HEK293T (cell line): ENCODE results near the gene MORC1.
"Not testable (repeated sequence)": the region's sequence is repeated elsewhere in the genome, so short reads cannot be mapped to it uniquely, and the experiment has no call there.

Source experiments
- CTCF ChIA-PET: fragments of 350-600 bp; formaldehyde crosslinking; extraction: SDS; loops from one replicate; lab custom pipeline; 2021; ENCODE audit warnings: antibody characterized with exemption, inconsistent platforms; lab: Yijun Ruan, JAX
- POLR2A ChIA-PET: fragments of 350-600 bp; formaldehyde crosslinking; extraction: SDS; loops from one replicate; lab custom pipeline; 2020; ENCODE audit warnings: antibody characterized with exemption, inconsistent platforms; lab: Yijun Ruan, JAX
- DNase-seq: peaks from one replicate; pipeline ENCODE4 v3.0.0; 2012; ENCODE audit warnings: mixed read lengths; ENCODE audit errors: extremely low spot score
- ARNT ChIP-seq: fragments of 450-650 bp; IDR thresholded peaks from 2 replicates; pipeline ENCODE4 v1.6.1; 2017; ENCODE audit warnings: mild to moderate bottlenecking
- BHLHE40 ChIP-seq: fragments of 450-650 bp; IDR thresholded peaks from 2 replicates; pipeline ENCODE4 v1.6.1; 2016; ENCODE audit warnings: mild to moderate bottlenecking, moderate library complexity, borderline replicate concordance
- CTBP1 ChIP-seq: fragments of 450-650 bp; IDR thresholded peaks from 2 replicates; pipeline ENCODE4 v1.6.1; 2016; ENCODE audit warnings: borderline replicate concordance
- ELF4 ChIP-seq: fragments of 450-650 bp; IDR thresholded peaks from 2 replicates; pipeline ENCODE4 v1.6.1; 2017; ENCODE audit warnings: antibody characterized with exemption
- FOXA1 ChIP-seq: fragments of 450-650 bp; IDR thresholded peaks from 2 replicates; pipeline ENCODE4 v1.6.1; 2016; ENCODE audit warnings: mild to moderate bottlenecking
- FOXK2 ChIP-seq: fragments of 450-650 bp; IDR thresholded peaks from 2 replicates; pipeline ENCODE4 v1.6.1; 2016; ENCODE audit warnings: mild to moderate bottlenecking
- FOXM1 ChIP-seq: fragments of 450-650 bp; IDR thresholded peaks from 2 replicates; pipeline ENCODE4 v1.6.1; 2017; ENCODE audit warnings: mild to moderate bottlenecking, borderline replicate concordance
- HDGF ChIP-seq: fragments of 450-650 bp; IDR thresholded peaks from 2 replicates; pipeline ENCODE4 v1.6.1; 2017; ENCODE audit warnings: antibody characterized with exemption, borderline replicate concordance
- L3MBTL2 ChIP-seq: fragments of 450-650 bp; conservative IDR thresholded peaks from 2 replicates; pipeline ENCODE4 v1.6.1; 2016; ENCODE audit warnings: mild to moderate bottlenecking
- LEF1 ChIP-seq: fragments of 450-650 bp; IDR thresholded peaks from 2 replicates; pipeline ENCODE4 v1.6.1; 2017; ENCODE audit warnings: mild to moderate bottlenecking, borderline replicate concordance
- NFRKB ChIP-seq: fragments of 450-650 bp; IDR thresholded peaks from 2 replicates; pipeline ENCODE4 v1.6.1; 2016; ENCODE audit warnings: mild to moderate bottlenecking, moderate library complexity
- PKNOX1 ChIP-seq: fragments of 450-650 bp; IDR thresholded peaks from 2 replicates; pipeline ENCODE4 v1.6.1; 2016
- SP1 ChIP-seq: fragments of 450-650 bp; IDR thresholded peaks from 2 replicates; pipeline ENCODE4 v1.6.1; 2017
- SUZ12 ChIP-seq: fragments of 450-650 bp; IDR thresholded peaks from 2 replicates; pipeline ENCODE4 v1.6.1; 2016; ENCODE audit warnings: mild to moderate bottlenecking
- TARDBP ChIP-seq: fragments of 450-650 bp; IDR thresholded peaks from 2 replicates; pipeline ENCODE4 v1.6.1; 2016
- ZNF384 ChIP-seq: fragments of 450-650 bp; IDR thresholded peaks from 2 replicates; pipeline ENCODE4 v1.6.1; 2016

MORC1 gene

DNA sequence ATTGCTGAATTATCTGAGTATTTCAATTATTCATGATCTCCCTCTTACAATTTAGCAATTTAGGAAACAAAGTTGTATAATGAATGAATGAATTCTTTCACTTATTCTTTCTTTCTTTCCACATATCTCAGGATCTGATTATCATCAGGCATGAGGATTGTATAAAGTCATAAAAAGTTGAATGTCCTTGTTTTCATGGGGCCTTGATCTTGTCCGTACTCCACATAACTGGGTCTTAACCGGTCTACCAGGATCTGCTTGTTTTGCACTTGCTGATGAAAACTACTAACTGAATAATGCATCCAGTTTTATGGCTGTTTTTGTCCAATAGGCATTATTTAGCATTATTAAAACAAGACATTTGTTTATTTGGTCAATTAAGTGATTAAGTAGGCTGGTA, 31.1 kb upstream of the MORC1 start:
- no peak for DNase-seq
- TF ChIP-seq PKNOX1 (no peak), CTBP1 (no peak), FOXM1 (no peak), ZNF384 (no peak), FOXK2 (no peak), SP1 (no peak), L3MBTL2 (no peak), NFRKB (no peak), BHLHE40 (no peak), FOXA1 (no peak), ARNT (no peak), ELF4 (no peak)
- ChIA-PET CTCF (no interaction called here), POLR2A (no interaction called here)

DNA sequence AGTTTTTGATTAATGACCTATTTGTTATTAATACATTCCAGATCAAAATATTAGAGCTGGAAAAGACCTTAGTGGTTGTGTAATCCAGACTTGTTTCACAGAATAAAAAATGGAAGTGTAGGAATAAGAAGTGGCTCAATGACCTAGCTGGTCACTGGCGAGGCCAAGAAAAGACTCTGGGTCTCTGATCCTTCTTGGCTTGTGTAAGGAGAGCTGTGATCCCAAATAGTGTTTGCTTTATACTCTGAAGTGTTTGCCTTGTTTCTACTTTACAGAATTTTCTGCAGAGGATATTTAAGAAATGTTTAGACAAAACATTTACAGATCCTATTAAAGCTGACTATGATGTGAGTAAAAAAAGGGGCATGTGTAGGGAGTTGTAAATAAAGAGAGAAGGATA, 25.7 kb upstream of the MORC1 start:
- DNase-seq, result no peak
- POLR2A ChIA-PET, result no interaction called here
- CTCF ChIA-PET, result no interaction called here
- TF ChIP-seq FOXA1 (no peak), TARDBP (no peak), ZNF384 (no peak), FOXK2 (no peak), LEF1 (no peak), ARNT (no peak)

GRCh38 chr3:109140318-109140717, 22.4 kb upstream of the MORC1 start:
- DNase-seq, result no peak
- no peak for TF ChIP-seq CTBP1
- TF ChIP-seq PKNOX1, result no peak
- TF ChIP-seq BHLHE40, result no peak
- no peak for TF ChIP-seq ARNT
- TF ChIP-seq NFRKB, result no peak
- TF ChIP-seq ZNF384, result no peak
- no peak for TF ChIP-seq FOXA1
- no peak for TF ChIP-seq HDGF
- TF ChIP-seq LEF1, result no peak
- TF ChIP-seq L3MBTL2, result no peak
- TF ChIP-seq SUZ12, result no peak
- no peak for TF ChIP-seq FOXK2
- TF ChIP-seq TARDBP, result no peak
- no peak for TF ChIP-seq SP1
- no peak for TF ChIP-seq ELF4
- no peak for TF ChIP-seq FOXM1
- POLR2A ChIA-PET, result no interaction called here
- CTCF ChIA-PET, result no interaction called here

DNA sequence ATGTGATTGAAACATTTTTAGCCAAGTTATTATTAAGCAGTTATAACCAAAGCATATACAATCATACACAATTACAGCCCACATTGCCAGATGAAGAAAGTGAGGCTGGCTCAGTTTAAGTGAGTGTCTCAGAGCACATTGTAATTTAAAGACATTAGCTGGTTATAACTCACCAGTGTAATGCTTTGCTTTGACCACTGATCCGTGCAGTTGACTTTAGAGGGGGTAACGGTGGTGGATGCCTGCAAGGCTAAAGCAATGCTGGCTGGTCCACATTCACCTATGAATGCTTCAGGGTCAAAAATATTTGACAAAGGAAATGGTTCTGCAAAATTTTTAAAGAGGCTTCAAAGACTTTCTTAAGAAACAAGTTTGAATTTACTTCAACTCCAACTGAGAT, 19.8 kb upstream of the MORC1 start:
- ChIA-PET CTCF (no interaction called here), POLR2A (no interaction called here)
- DNase-seq, result peak; percentile 13

DNA sequence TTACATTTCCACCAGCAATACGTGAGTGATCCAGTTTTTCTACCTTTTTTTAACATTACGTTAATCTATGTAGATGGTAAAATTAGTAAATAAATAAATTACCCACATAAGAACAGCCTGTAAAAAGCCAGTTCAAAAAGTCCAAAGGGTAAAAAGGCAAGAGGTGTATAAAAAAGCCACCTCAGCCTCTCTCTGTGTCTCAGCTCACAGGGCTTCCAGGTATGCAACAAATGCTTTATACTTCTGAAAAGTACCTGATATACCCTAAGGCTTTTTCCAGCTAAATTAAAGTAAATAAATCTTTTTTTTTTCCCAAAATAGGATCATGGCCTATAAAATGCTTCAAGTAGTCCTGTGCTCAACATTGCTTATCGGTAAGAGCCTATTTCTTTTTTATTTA, 18.6 kb upstream of the MORC1 start, which contains the start of gene C3orf85:
C3orf85 (plus strand) TSS at position 197 of the 400 bp plus-strand sequence; CDS start at position 326, 129 bp downstream.
- no peak for TF ChIP-seq ZNF384
- no peak for TF ChIP-seq L3MBTL2
- TF ChIP-seq PKNOX1, result no peak
- TF ChIP-seq ELF4, result no peak
- no peak for TF ChIP-seq ARNT
- no peak for TF ChIP-seq CTBP1
- no peak for TF ChIP-seq BHLHE40
- no peak for TF ChIP-seq FOXK2
- TF ChIP-seq FOXM1, result no peak
- TF ChIP-seq NFRKB, result no peak
- TF ChIP-seq SUZ12, result no peak
- no peak for TF ChIP-seq TARDBP
- TF ChIP-seq LEF1, result no peak
- no peak for TF ChIP-seq FOXA1
- TF ChIP-seq HDGF, result no peak
- DNase-seq, result no peak
- ChIA-PET POLR2A (no interaction called here), CTCF (no interaction called here)

More for the DNA sequence above, 19.8 kb upstream of the MORC1 start:
- TF ChIP-seq TARDBP, result no peak
- TF ChIP-seq NFRKB, result no peak
- no peak for TF ChIP-seq HDGF
- no peak for TF ChIP-seq ARNT
- TF ChIP-seq FOXA1, result no peak
- TF ChIP-seq ELF4, result no peak
- TF ChIP-seq CTBP1, result no peak
- TF ChIP-seq FOXK2, result no peak
- TF ChIP-seq FOXM1, result no peak
- TF ChIP-seq PKNOX1, result no peak
- TF ChIP-seq LEF1, result no peak
- no peak for TF ChIP-seq ZNF384
- no peak for TF ChIP-seq L3MBTL2

DNA sequence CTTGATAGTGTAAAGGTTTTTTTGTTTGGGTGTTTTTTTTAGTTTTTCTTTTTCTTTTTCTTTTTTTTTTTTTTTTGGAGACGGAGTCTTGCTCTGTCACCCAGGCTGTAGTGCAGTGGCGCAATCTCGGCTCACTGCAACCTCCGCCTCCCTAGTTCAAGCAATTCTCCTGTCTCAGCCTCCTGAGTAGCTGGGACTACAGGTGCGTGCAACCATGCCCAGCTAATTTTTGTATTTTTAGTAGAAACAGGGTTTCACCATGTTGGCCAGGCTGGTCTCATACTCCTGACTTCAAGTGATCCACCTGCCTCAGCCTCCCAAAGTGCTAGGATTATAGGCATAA, 15.5 kb upstream of the MORC1 start:
- DNase-seq, CTCF ChIA-PET, POLR2A ChIA-PET: not testable (repeated sequence)
